Renal pelvis (tissue), 4 donors: Measurements from ENCODE around the gene PAPPA2. TPM values are rescaled to one million over a fixed set of nuclear protein-coding genes. Genes with fewer than 3 reads are reported as not detected.
A peak's percentile ranks its signal among the peaks of the same experiment; 100 is the strongest.

Experiments
- DNase-seq: peaks from one replicate; pipeline ENCODE4 v3.0.0-alpha.2; 2013
- polyA plus RNA-seq, 3 donors: library from polyadenylated mRNA; unstranded; fragments of 120-200 nt; gene quantifications; one replicate each; pipeline ENCODE4 v1.2.1, GENCODE V29; 2013; ENCODE audit not compliant: insufficient read length in 3 of 3

Gene PAPPA2
- polyA plus RNA-seq, 3 donors, result 33.2 to 46.0 (median 45.4) TPM

GRCh38 chr1:176471338-176472121, 8.6 kb downstream of the PAPPA2 start:
- DNase-seq, result no peak

GRCh38 chr1:176479971-176480370, 17.0 kb downstream of the PAPPA2 start:
- DNase-seq, result no peak

GRCh38 chr1:176480750-176481149, 17.8 kb downstream of the PAPPA2 start:
- DNase-seq, result no peak

GRCh38 chr1:176485083-176485482, 22.1 kb downstream of the PAPPA2 start:
- no peak for DNase-seq

GRCh38 chr1:176494436-176494835, 31.5 kb downstream of the PAPPA2 start:
- DNase-seq, result no peak

GRCh38 chr1:176499671-176500070, 36.7 kb downstream of the PAPPA2 start:
- no peak for DNase-seq

GRCh38 chr1:176501599-176501998, 38.6 kb downstream of the PAPPA2 start:
- DNase-seq, result no peak

- no peak for DNase-seq
Measured at GRCh38 chr1:176504848-176505553, 42.0 kb downstream of the PAPPA2 start.

GRCh38 chr1:176512966-176513365, 50.0 kb downstream of the PAPPA2 start:
- DNase-seq, result no peak

GRCh38 chr1:176515310-176515709, 52.3 kb downstream of the PAPPA2 start:
- DNase-seq, result peak; percentile 23

GRCh38 chr1:176517484-176517883, 54.5 kb downstream of the PAPPA2 start:
- DNase-seq, result no peak

GRCh38 chr1:176521211-176521610, 58.2 kb downstream of the PAPPA2 start:
- DNase-seq, result no peak

GRCh38 chr1:176522310-176522845, 59.4 kb downstream of the PAPPA2 start:
- no peak for DNase-seq

- DNase-seq, result no peak
Measured at GRCh38 chr1:176529395-176530090, 66.6 kb downstream of the PAPPA2 start.

- no peak for DNase-seq
Measured at GRCh38 chr1:176531036-176531435, 68.1 kb downstream of the PAPPA2 start.

- DNase-seq, result peak; percentile 61
Measured at GRCh38 chr1:176531921-176532897, 69.2 kb downstream of the PAPPA2 start.

GRCh38 chr1:176533020-176533419, 70.0 kb downstream of the PAPPA2 start:
- DNase-seq, result no peak

- DNase-seq, result no peak
Measured at GRCh38 chr1:176536588-176536987, 73.6 kb downstream of the PAPPA2 start.

- DNase-seq, result no peak
Measured at GRCh38 chr1:176539018-176539417, 76.0 kb downstream of the PAPPA2 start.

GRCh38 chr1:176540428-176540827, 77.5 kb downstream of the PAPPA2 start:
- DNase-seq, result no peak

- DNase-seq, result no peak
Measured at GRCh38 chr1:176541663-176542062, 78.7 kb downstream of the PAPPA2 start.
